Left ventricle myocardium superior (tissue), 1 donor: ENCODE measurements around the gene ABCC6. TPM values are rescaled to one million over a fixed set of nuclear protein-coding genes. Genes with fewer than 3 reads are reported as not detected.
"Not testable (repeated sequence)": the region's sequence is repeated elsewhere in the genome, so short reads cannot be mapped to it uniquely, and the experiment has no call there.

Source experiments
- ATAC-seq: fragments of 200-7000 bp; cut with Tn5 transposase; one replicate; pipeline ENCODE4 v1.9.1; 2020; ENCODE audit warnings: mild to moderate bottlenecking, moderate library complexity
- DNase-seq: peaks from one replicate; pipeline ENCODE4 v3.0.0-alpha.2; 2020
- intact Hi-C: fragments of 100-400 bp; cut with micrococcal nuclease; formaldehyde crosslinking; loops from one replicate; pipeline ENCODE4 v1.11.0; 2022
- total RNA-seq: library from RNA; stranded (reverse); fragmentation: NEBNext Ultra II Directional; extraction: Animal tissue kit (Norgen Biotek cat#: 25700); gene quantifications from one replicate; pipeline ENCODE4 v1.2.1, GENCODE V29; 2021
- donor health status: DM: no; HTN: yes; CAD: no; lungs with severe emphysema.

The ABCC6 gene
- total RNA-seq, 1 donor from 2014 or later = 2.1 TPM

GRCh38 chr16:16148755-16149154 is 74.5 kb downstream of the ABCC6 start:
- peak; percentile 8 for DNase-seq
- ATAC-seq = no peak
- intact Hi-C loops = no loop called here

- intact Hi-C loops, ATAC-seq: not testable (repeated sequence)
- peak; percentile 15 for DNase-seq
These were observed 75.2 kb downstream of the ABCC6 start for GRCh38 chr16:16148000-16148599.

GRCh38 chr16:16147316-16147999 is 75.8 kb downstream of the ABCC6 start:
- DNase-seq = peak; percentile 9
- no peak for ATAC-seq
- intact Hi-C loops = no loop called here

- DNase-seq = peak; percentile 26
- ATAC-seq = no peak
- intact Hi-C loops = no loop called here
These were observed 76.6 kb downstream of the ABCC6 start for GRCh38 chr16:16146380-16147315.

GRCh38 chr16:16145286-16145685 is 78.0 kb downstream of the ABCC6 start:
- DNase-seq = peak; percentile 3
- no peak for ATAC-seq
- intact Hi-C loops = no loop called here

GRCh38 chr16:16144416-16144815 is 78.9 kb downstream of the ABCC6 start:
- intact Hi-C loops = no loop called here
- ATAC-seq (peak; percentile 76), DNase-seq (peak; percentile 5)

GRCh38 chr16:16143931-16144330 is 79.4 kb downstream of the ABCC6 start:
- peak; percentile 8 for DNase-seq
- intact Hi-C loops = no loop called here
- no peak for ATAC-seq

- no peak for ATAC-seq
- intact Hi-C loops = no loop called here
These were observed 80.1 kb downstream of the ABCC6 start for GRCh38 chr16:16143038-16143763.

GRCh38 chr16:16141784-16142396 is 81.4 kb downstream of the ABCC6 start:
- no peak for ATAC-seq
- intact Hi-C loops = no loop called here
- peak; percentile 12 for DNase-seq

More at GRCh38 chr16:16143038-16143763, 80.1 kb downstream of the ABCC6 start:
- peak; percentile 18 for DNase-seq

- DNase-seq = peak; percentile 22
- intact Hi-C loops = no loop called here
- ATAC-seq = no peak
These were observed 82.2 kb downstream of the ABCC6 start for GRCh38 chr16:16141141-16141540.

GRCh38 chr16:16140537-16140936 is 82.8 kb downstream of the ABCC6 start:
- ATAC-seq (no peak), DNase-seq (peak; percentile 0)
- intact Hi-C loops = no loop called here

- intact Hi-C loops = loop anchor here (10.0 kb wide), 1 partner anchor 375 kb away; no protein-coding TSS in a partner anchor
- ATAC-seq (no peak), DNase-seq (peak; percentile 2)
These were observed 83.5 kb downstream of the ABCC6 start for GRCh38 chr16:16139806-16140205.

- no peak for ATAC-seq
- DNase-seq = peak; percentile 9
- intact Hi-C loops = loop anchor here (10.0 kb wide), 1 partner anchor 374 kb away; no protein-coding TSS in a partner anchor
These were observed 84.2 kb downstream of the ABCC6 start for GRCh38 chr16:16139061-16139460.

- DNase-seq = peak; percentile 25
- intact Hi-C loops = loop anchor here (10.0 kb wide), 1 partner anchor 373 kb away; no protein-coding TSS in a partner anchor
- no peak for ATAC-seq
These were observed 85.2 kb downstream of the ABCC6 start for GRCh38 chr16:16138034-16138635.

- DNase-seq = peak; percentile 15
- ATAC-seq = no peak
- intact Hi-C loops = loop anchor here (10.0 kb wide), 1 partner anchor 372 kb away; no protein-coding TSS in a partner anchor
These were observed 86.2 kb downstream of the ABCC6 start for GRCh38 chr16:16137110-16137509.

- ATAC-seq = no peak
- intact Hi-C loops = loop anchor here (10.0 kb wide), 1 partner anchor 372 kb away; no protein-coding TSS in a partner anchor
- no peak for DNase-seq
These were observed 86.7 kb downstream of the ABCC6 start for GRCh38 chr16:16136588-16136987.

- no peak for ATAC-seq
- peak; percentile 11 for DNase-seq
- intact Hi-C loops = loop anchor here (10.0 kb wide), 1 partner anchor 369 kb away; no protein-coding TSS in a partner anchor
These were observed 89.2 kb downstream of the ABCC6 start for GRCh38 chr16:16133943-16134604.
